Vagina (tissue), 2 donors: ENCODE results near the gene PPRC1.

Experiments
- CTCF ChIP-seq, 3 experiments: fragments of 450-650 bp in 2 of 3; fragments of 200-600 bp in 1 of 3; sonication (generic) in 1 of 3; IDR thresholded peaks; one replicate each; pipeline ENCODE4 v1.5.1; 2017 to 2019; ENCODE audit warnings: antibody characterized with exemption in 3 of 3, mild to moderate bottlenecking in 2 of 3, moderate library complexity in 2 of 3
- POLR2AphosphoS5 ChIP-seq, 2 donors: sonication (generic); formaldehyde crosslinking; IDR thresholded peaks; one replicate each; pipeline ENCODE4 v1.9.0; 2017; ENCODE audit warnings: antibody characterized with exemption in 2 of 2, mild to moderate bottlenecking in 2 of 2, low read depth in 1 of 2; ENCODE audit not compliant: insufficient read depth in 1 of 2

- TF ChIP-seq CTCF (IDR thresholded peaks at IDR 0.05) (no peak), POLR2AphosphoS5 (IDR thresholded peaks at IDR 0.05; ENCODE audit: insufficient read depth in 1 of 2, low read depth in 1 of 2) (no peak)
These were observed 7.4 kb downstream of the PPRC1 start for GRCh38 chr10:102140218-102140617.
